ENCODE measurements around the gene TRIB2.

The TRIB2 gene

DNA sequence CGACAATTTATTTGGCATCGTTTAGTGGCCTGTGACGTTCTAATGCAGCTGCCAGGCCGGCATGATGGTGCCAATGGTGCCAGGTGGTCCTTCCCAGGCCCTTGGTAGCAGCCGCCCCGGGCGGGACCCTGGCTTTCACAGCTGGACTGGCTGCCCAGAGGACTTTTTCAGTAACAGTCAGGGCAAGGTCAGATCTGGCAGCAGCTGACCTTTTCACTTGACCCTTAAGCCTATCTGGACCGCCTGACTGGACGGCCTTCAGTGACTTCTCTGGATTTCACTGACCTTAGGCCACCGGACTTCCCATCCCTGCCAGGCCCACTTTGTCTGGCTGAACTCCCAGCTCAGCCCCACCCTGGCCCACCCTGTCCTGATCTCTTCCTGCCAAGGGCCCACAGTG lies 15.9 kb downstream of the TRIB2 start:
- H3K4me1 ChIP-seq (ENCODE audit: insufficient read depth, low read length): no peaks in the 10 kb centered on the region
- H3K9ac ChIP-seq (ENCODE audit: low read depth, low read length): no peak overlapping the region
- peaks cover 31% of the 10 kb centered on the region for H3K36me3 ChIP-seq (ENCODE audit: insufficient read depth, low read length)
- H3K9me3 ChIP-seq (ENCODE audit: control insufficient read depth, insufficient read depth, low read length): no peaks in the 10 kb centered on the region

DNA sequence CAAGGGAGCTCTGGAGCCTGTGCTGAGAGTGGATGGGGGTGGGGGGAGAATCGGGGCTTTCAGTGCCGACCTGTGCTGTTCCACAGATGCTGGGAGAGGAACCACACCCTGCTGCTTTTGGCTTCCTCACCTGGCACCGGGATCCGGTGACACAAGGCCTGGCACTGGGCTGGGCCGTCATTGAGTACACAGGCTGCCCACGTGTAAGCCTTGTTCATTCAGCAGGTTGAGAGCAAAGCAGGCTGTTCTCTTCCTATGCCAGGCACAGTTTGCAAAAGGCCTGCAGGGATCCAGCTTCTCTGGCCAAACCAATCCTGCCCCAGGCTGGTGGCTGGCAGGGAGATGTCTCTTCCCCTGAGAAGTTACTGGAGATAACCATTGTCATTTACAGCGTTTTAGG lies 17.1 kb downstream of the TRIB2 start:
- H3K36me3 ChIP-seq (ENCODE audit: insufficient read depth, low read length): peaks cover 33% of the 10 kb centered on the region
- H3K4me1 ChIP-seq (ENCODE audit: insufficient read depth, low read length): no peaks in the 10 kb centered on the region
- no peaks in the 10 kb centered on the region for H3K9me3 ChIP-seq (ENCODE audit: control insufficient read depth, insufficient read depth, low read length)
- H3K9ac ChIP-seq (ENCODE audit: low read depth, low read length): no peak overlapping the region

GRCh38 chr2:12734914-12735654 lies 18.3 kb downstream of the TRIB2 start:
- H3K9me3 ChIP-seq (ENCODE audit: control insufficient read depth, insufficient read depth, low read length): no peaks in the 10 kb centered on the region
- H3K36me3 ChIP-seq (ENCODE audit: insufficient read depth, low read length): peaks cover 38% of the 10 kb centered on the region
- no peaks in the 10 kb centered on the region for H3K4me1 ChIP-seq (ENCODE audit: insufficient read depth, low read length)
- no peak overlapping the region for H3K9ac ChIP-seq (ENCODE audit: low read depth, low read length)

GRCh38 chr2:12737297-12737696 lies 20.6 kb downstream of the TRIB2 start:
- Histone ChIP-seq H3K9me3 (ENCODE audit: control insufficient read depth, insufficient read depth, low read length) (no peaks in the 10 kb centered on the region), H3K9ac (ENCODE audit: low read depth, low read length) (no peak overlapping the region), H3K36me3 (ENCODE audit: insufficient read depth, low read length) (peaks cover 43% of the 10 kb centered on the region)

DNA sequence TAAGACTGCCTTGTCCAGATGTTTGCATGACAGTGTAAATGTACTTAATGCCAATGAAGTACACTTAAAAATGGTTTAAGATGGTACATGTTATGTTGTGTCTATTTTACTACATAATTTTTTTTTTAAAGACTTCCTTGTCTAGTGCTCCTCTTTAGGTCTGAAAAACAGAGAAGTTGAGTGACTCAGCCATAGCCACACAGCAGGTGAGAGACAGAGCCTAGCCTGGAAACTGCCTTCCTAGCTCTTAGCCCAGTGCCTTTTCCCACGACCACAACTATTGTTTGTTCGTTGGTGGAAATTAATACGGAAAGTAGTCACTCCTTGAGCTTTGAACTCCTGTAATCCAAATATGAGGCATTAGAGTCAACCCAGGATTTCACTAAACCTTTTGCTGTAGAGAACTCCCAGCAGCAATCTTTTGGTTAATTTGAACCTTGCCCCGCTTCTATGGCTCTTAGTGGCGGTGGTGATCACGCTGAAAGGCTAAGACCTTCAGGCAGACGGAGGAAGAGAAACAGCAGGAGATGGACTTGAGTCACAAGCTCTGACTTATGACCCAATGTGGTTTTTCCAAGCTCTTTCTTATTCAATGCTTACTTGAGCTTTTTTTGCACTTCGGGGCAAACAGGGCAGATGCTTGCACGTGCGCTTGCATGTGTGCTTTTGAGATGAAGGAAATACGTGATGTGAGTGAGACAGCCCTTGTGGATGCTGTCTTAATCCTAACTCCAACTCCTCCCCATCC lies 21.2 kb downstream of the TRIB2 start:
- Histone ChIP-seq H3K4me1 (ENCODE audit: insufficient read depth, low read length) (no peaks in the 10 kb centered on the region), H3K9me3 (ENCODE audit: control insufficient read depth, insufficient read depth, low read length) (no peaks in the 10 kb centered on the region), H3K9ac (ENCODE audit: low read depth, low read length) (no peak overlapping the region), H3K36me3 (ENCODE audit: insufficient read depth, low read length) (peaks cover 48% of the 10 kb centered on the region)

More at GRCh38 chr2:12737297-12737696, 20.6 kb downstream of the TRIB2 start:
- no peaks in the 10 kb centered on the region for H3K4me1 ChIP-seq (ENCODE audit: insufficient read depth, low read length)

GRCh38 chr2:12739721-12740254 lies 23.1 kb downstream of the TRIB2 start:
- Histone ChIP-seq H3K9ac (ENCODE audit: low read depth, low read length) (no peak overlapping the region), H3K36me3 (ENCODE audit: insufficient read depth, low read length) (peaks cover 42% of the 10 kb centered on the region)

GRCh38 chr2:12741380-12741779 lies 24.6 kb downstream of the TRIB2 start:
- Histone ChIP-seq H3K36me3 (ENCODE audit: insufficient read depth, low read length) (peaks cover 39% of the 10 kb centered on the region), H3K9me3 (ENCODE audit: control insufficient read depth, insufficient read depth, low read length) (no peaks in the 10 kb centered on the region), H3K9ac (ENCODE audit: low read depth, low read length) (no peak overlapping the region), H3K4me1 (ENCODE audit: insufficient read depth, low read length) (no peaks in the 10 kb centered on the region)

More at GRCh38 chr2:12739721-12740254, 23.1 kb downstream of the TRIB2 start:
- no peaks in the 10 kb centered on the region for H3K4me1 ChIP-seq (ENCODE audit: insufficient read depth, low read length)
- H3K9me3 ChIP-seq (ENCODE audit: control insufficient read depth, insufficient read depth, low read length): no peaks in the 10 kb centered on the region

- no peaks in the 10 kb centered on the region for H3K9me3 ChIP-seq (ENCODE audit: control insufficient read depth, insufficient read depth, low read length)
- peaks cover 35% of the 10 kb centered on the region for H3K36me3 ChIP-seq (ENCODE audit: insufficient read depth, low read length)
- no peak overlapping the region for H3K9ac ChIP-seq (ENCODE audit: low read depth, low read length)
- H3K4me1 ChIP-seq (ENCODE audit: insufficient read depth, low read length): no peaks in the 10 kb centered on the region
Measured at GRCh38 chr2:12742891-12743290, 26.2 kb downstream of the TRIB2 start.

DNA sequence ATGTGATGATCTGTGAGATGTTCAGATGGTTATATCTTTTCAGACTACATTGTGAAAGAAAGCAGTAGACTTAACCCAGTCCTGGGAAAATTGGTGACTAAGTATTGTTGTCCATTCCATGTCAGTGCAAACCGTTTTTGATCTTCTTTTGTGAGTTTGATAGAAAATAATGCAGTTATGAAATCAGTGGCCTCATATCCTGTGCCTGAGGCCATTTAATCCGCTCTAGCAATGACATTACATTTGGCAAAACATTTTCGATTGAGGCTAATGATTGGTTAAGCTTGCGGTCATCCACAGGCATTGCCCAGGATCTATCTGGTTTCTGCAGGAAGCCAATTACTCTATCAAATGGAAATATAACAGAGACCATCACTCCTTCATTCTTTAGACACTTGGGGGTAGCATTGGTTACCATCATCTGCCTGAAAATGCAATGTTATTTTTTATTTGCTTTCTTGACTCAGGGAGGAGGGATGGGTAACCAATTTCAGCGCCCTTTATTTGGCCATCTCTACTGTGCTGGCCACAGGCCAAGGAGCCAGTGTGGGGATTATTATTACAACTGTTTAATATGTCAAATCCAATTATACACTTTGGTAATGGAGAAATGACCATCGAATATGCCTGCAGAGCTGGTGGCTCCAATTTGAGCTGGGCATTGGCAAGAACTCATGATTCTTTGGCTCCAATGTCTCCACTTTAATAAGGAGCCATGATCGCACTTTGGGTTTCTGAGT lies 33.6 kb downstream of the TRIB2 start:
- H3K9ac ChIP-seq (ENCODE audit: low read depth, low read length): no peak overlapping the region

GRCh38 chr2:12754643-12755042 lies 37.9 kb downstream of the TRIB2 start:
- Histone ChIP-seq H3K9me3 (ENCODE audit: control insufficient read depth, insufficient read depth, low read length) (no peaks in the 10 kb centered on the region), H3K4me1 (ENCODE audit: insufficient read depth, low read length) (peaks cover 15% of the 10 kb centered on the region), H3K9ac (ENCODE audit: low read depth, low read length) (no peak overlapping the region), H3K36me3 (ENCODE audit: insufficient read depth, low read length) (no peaks in the 10 kb centered on the region)

More for the DNA sequence above, 33.6 kb downstream of the TRIB2 start:
- no peaks in the 10 kb centered on the region for H3K36me3 ChIP-seq (ENCODE audit: insufficient read depth, low read length)
- peaks cover 11% of the 10 kb centered on the region for H3K4me1 ChIP-seq (ENCODE audit: insufficient read depth, low read length)
- no peaks in the 10 kb centered on the region for H3K9me3 ChIP-seq (ENCODE audit: control insufficient read depth, insufficient read depth, low read length)

GRCh38 chr2:12755384-12755783 lies 38.6 kb downstream of the TRIB2 start:
- Histone ChIP-seq H3K9ac (ENCODE audit: low read depth, low read length) (no peak overlapping the region), H3K36me3 (ENCODE audit: insufficient read depth, low read length) (no peaks in the 10 kb centered on the region), H3K4me1 (ENCODE audit: insufficient read depth, low read length) (peaks cover 15% of the 10 kb centered on the region), H3K9me3 (ENCODE audit: control insufficient read depth, insufficient read depth, low read length) (no peaks in the 10 kb centered on the region)

DNA sequence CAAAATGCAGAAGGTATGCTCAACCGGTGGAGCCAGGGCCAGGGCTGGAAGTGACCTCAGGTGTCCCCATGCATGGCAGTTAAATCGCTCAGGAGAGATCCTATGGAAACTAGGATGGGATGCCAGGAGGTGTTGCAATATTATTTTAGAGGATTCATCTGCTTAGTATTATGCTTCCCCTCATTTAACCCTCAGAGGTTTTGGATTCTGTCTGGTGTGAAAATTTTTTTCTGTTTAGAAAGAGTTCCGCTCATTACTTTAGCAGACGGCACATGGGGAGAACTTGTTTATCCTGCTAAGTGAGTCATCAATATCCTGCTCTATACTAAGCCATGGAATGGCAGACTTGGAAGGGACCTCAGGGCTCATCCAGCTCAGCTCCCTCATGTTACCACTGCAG lies 42.5 kb downstream of the TRIB2 start:
- no peak overlapping the region for H3K9ac ChIP-seq (ENCODE audit: low read depth, low read length)
- H3K4me1 ChIP-seq (ENCODE audit: insufficient read depth, low read length): peaks cover 14% of the 10 kb centered on the region
- H3K9me3 ChIP-seq (ENCODE audit: control insufficient read depth, insufficient read depth, low read length): no peaks in the 10 kb centered on the region

DNA sequence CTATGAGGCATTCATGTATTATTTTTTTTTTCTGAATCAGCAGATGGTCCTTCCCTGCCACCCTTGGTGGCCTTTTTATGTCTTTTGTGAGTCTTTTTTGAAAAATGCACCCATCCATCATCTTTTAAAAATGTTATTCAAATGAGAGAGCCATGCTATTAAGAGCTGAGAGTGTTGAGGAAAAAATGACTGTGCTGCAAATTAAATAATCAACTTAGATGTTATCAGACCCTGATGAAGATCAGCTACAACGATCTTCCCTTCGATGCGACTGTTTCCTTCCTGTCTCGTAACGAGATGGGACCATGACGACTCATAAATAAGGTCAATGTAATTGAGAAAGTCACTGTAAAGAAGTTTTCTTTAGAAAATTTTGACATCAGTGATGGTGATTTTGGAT lies 44.4 kb downstream of the TRIB2 start:
- Histone ChIP-seq H3K4me1 (ENCODE audit: insufficient read depth, low read length) (0 out of 2 replicates have a peak, but pooled peaks cover 3% of the 10 kb centered on the region), H3K9ac (ENCODE audit: low read depth, low read length) (no peak overlapping the region), H3K9me3 (ENCODE audit: control insufficient read depth, insufficient read depth, low read length) (no peaks in the 10 kb centered on the region), H3K36me3 (ENCODE audit: insufficient read depth, low read length) (no peaks in the 10 kb centered on the region)

More for the DNA sequence above, 42.5 kb downstream of the TRIB2 start:
- no peaks in the 10 kb centered on the region for H3K36me3 ChIP-seq (ENCODE audit: insufficient read depth, low read length)

- H3K9me3 ChIP-seq (ENCODE audit: control insufficient read depth, insufficient read depth, low read length): no peaks in the 10 kb centered on the region
- no peaks in the 10 kb centered on the region for H3K36me3 ChIP-seq (ENCODE audit: insufficient read depth, low read length)
- no peak overlapping the region for H3K9ac ChIP-seq (ENCODE audit: low read depth, low read length)
- H3K4me1 ChIP-seq (ENCODE audit: insufficient read depth, low read length): 0 out of 2 replicates have a peak, but pooled peaks cover 3% of the 10 kb centered on the region
Measured at GRCh38 chr2:12762337-12762736, 45.6 kb downstream of the TRIB2 start.

All from ES-I3 (cell line).